Measurements from ENCODE around the gene NSRP1.
A peak's percentile ranks its signal among the peaks of the same experiment; 100 is the strongest.
"Not testable (repeated sequence)": the region's sequence is repeated elsewhere in the genome, so short reads cannot be mapped to it uniquely, and the experiment has no call there.

The NSRP1 gene

GRCh38 chr17:30116661-30117551 lies at the start of gene NSRP1:
TSS of gene NSRP1 (plus strand) at chr17:30116816. CDS start at chr17:30116844, 28 bp downstream.
- no peaks in the 10 kb centered on the region for H3K27me3 Mint-ChIP-seq (ENCODE audit: low read depth)
- H3K9me3 Mint-ChIP-seq: no peaks in the 10 kb centered on the region
- peak within 1 kb of the TSS; percentile 99 for H3K4me3 Mint-ChIP-seq
- H3K27ac Mint-ChIP-seq: peak within 1 kb of the TSS; percentile 99
- H3K36me3 Mint-ChIP-seq (ENCODE audit: low read depth): peaks cover 24% of the 10 kb centered on the region
- H3K4me1 Mint-ChIP-seq (ENCODE audit: low read depth): peaks cover 48% of the 10 kb centered on the region

GRCh38 chr17:30068465-30068864 lies 48.2 kb upstream of the NSRP1 start:
- Mint-ChIP-seq H3K27ac (no peak overlapping the region), H3K9me3 (peaks cover 20% of the 10 kb centered on the region), H3K4me3 (no peak overlapping the region), H3K36me3 (ENCODE audit: low read depth) (peaks cover 1% of the 10 kb centered on the region), H3K27me3 (ENCODE audit: low read depth) (peaks cover 27% of the 10 kb centered on the region), H3K4me1 (ENCODE audit: low read depth) (no peaks in the 10 kb centered on the region)

GRCh38 chr17:30074254-30074653 lies 42.4 kb upstream of the NSRP1 start:
- no peaks in the 10 kb centered on the region for H3K4me1 Mint-ChIP-seq (ENCODE audit: low read depth)
- no peaks in the 10 kb centered on the region for H3K36me3 Mint-ChIP-seq (ENCODE audit: low read depth)
- no peaks in the 10 kb centered on the region for H3K9me3 Mint-ChIP-seq
- no peak overlapping the region for H3K4me3 Mint-ChIP-seq
- H3K27ac Mint-ChIP-seq: no peak overlapping the region
- H3K27me3 Mint-ChIP-seq (ENCODE audit: low read depth): peaks cover 51% of the 10 kb centered on the region

GRCh38 chr17:30074730-30075129 lies 41.9 kb upstream of the NSRP1 start:
- Mint-ChIP-seq H3K27ac (no peak overlapping the region), H3K27me3 (ENCODE audit: low read depth) (peaks cover 51% of the 10 kb centered on the region)

GRCh38 chr17:30082773-30083172 lies 33.8 kb upstream of the NSRP1 start:
- Mint-ChIP-seq H3K36me3 (ENCODE audit: low read depth) (no peaks in the 10 kb centered on the region), H3K9me3 (no peaks in the 10 kb centered on the region), H3K4me1 (ENCODE audit: low read depth) (no peaks in the 10 kb centered on the region), H3K4me3 (no peak overlapping the region), H3K27ac (no peak overlapping the region), H3K27me3 (ENCODE audit: low read depth) (peaks cover 25% of the 10 kb centered on the region)

More at GRCh38 chr17:30074730-30075129, 41.9 kb upstream of the NSRP1 start:
- no peaks in the 10 kb centered on the region for H3K4me1 Mint-ChIP-seq (ENCODE audit: low read depth)
- H3K9me3 Mint-ChIP-seq: no peaks in the 10 kb centered on the region
- H3K36me3 Mint-ChIP-seq (ENCODE audit: low read depth): no peaks in the 10 kb centered on the region
- H3K4me3 Mint-ChIP-seq: no peak overlapping the region

GRCh38 chr17:30084788-30085187 lies 31.8 kb upstream of the NSRP1 start:
- Mint-ChIP-seq H3K36me3 (ENCODE audit: low read depth) (no peaks in the 10 kb centered on the region), H3K4me1 (ENCODE audit: low read depth) (no peaks in the 10 kb centered on the region), H3K27me3 (ENCODE audit: low read depth) (peaks cover 18% of the 10 kb centered on the region), H3K27ac (no peak overlapping the region), H3K4me3 (no peak overlapping the region), H3K9me3 (no peaks in the 10 kb centered on the region)

GRCh38 chr17:30086896-30087295 lies 29.7 kb upstream of the NSRP1 start:
- H3K9me3 Mint-ChIP-seq: no peaks in the 10 kb centered on the region
- no peaks in the 10 kb centered on the region for H3K36me3 Mint-ChIP-seq (ENCODE audit: low read depth)
- no peak overlapping the region for H3K4me3 Mint-ChIP-seq
- no peaks in the 10 kb centered on the region for H3K4me1 Mint-ChIP-seq (ENCODE audit: low read depth)
- peaks cover 26% of the 10 kb centered on the region for H3K27me3 Mint-ChIP-seq (ENCODE audit: low read depth)
- H3K27ac Mint-ChIP-seq: no peak overlapping the region

- H3K27me3 Mint-ChIP-seq (ENCODE audit: low read depth): peaks cover 26% of the 10 kb centered on the region
- not testable (repeated sequence) for H3K27ac Mint-ChIP-seq; H3K36me3 Mint-ChIP-seq (ENCODE audit: low read depth); H3K9me3 Mint-ChIP-seq; H3K4me1 Mint-ChIP-seq (ENCODE audit: low read depth); H3K4me3 Mint-ChIP-seq
Observed at GRCh38 chr17:30087431-30087830, 29.2 kb upstream of the NSRP1 start.

- Mint-ChIP-seq H3K27me3 (ENCODE audit: low read depth) (peaks cover 35% of the 10 kb centered on the region), H3K4me1 (ENCODE audit: low read depth) (peaks cover 8% of the 10 kb centered on the region), H3K27ac (no peak overlapping the region), H3K36me3 (ENCODE audit: low read depth) (no peaks in the 10 kb centered on the region), H3K4me3 (no peak overlapping the region), H3K9me3 (no peaks in the 10 kb centered on the region)
Observed at GRCh38 chr17:30091121-30091670, 25.4 kb upstream of the NSRP1 start.

GRCh38 chr17:30091771-30092170 lies 24.8 kb upstream of the NSRP1 start:
- Mint-ChIP-seq H3K27ac (no peak overlapping the region), H3K4me3 (no peak overlapping the region), H3K4me1 (ENCODE audit: low read depth) (peaks cover 8% of the 10 kb centered on the region), H3K9me3 (no peaks in the 10 kb centered on the region), H3K36me3 (ENCODE audit: low read depth) (no peaks in the 10 kb centered on the region), H3K27me3 (ENCODE audit: low read depth) (peaks cover 35% of the 10 kb centered on the region)

- Mint-ChIP-seq H3K9me3 (no peaks in the 10 kb centered on the region), H3K4me3 (no peak overlapping the region), H3K27ac (no peak overlapping the region), H3K4me1 (ENCODE audit: low read depth) (peaks cover 8% of the 10 kb centered on the region), H3K27me3 (ENCODE audit: low read depth) (peaks cover 42% of the 10 kb centered on the region), H3K36me3 (ENCODE audit: low read depth) (no peaks in the 10 kb centered on the region)
Observed at GRCh38 chr17:30092886-30093285, 23.7 kb upstream of the NSRP1 start.

- H3K27me3 Mint-ChIP-seq (ENCODE audit: low read depth): peaks cover 44% of the 10 kb centered on the region
- peaks cover 8% of the 10 kb centered on the region for H3K4me1 Mint-ChIP-seq (ENCODE audit: low read depth)
- no peak overlapping the region for H3K27ac Mint-ChIP-seq
- no peaks in the 10 kb centered on the region for H3K36me3 Mint-ChIP-seq (ENCODE audit: low read depth)
- no peak overlapping the region for H3K4me3 Mint-ChIP-seq
- no peaks in the 10 kb centered on the region for H3K9me3 Mint-ChIP-seq
Observed at GRCh38 chr17:30093463-30094147, 23.0 kb upstream of the NSRP1 start.

GRCh38 chr17:30095507-30096244 lies 20.9 kb upstream of the NSRP1 start:
- Mint-ChIP-seq H3K4me1 (ENCODE audit: low read depth) (peaks cover 8% of the 10 kb centered on the region), H3K4me3 (no peak overlapping the region), H3K36me3 (ENCODE audit: low read depth) (no peaks in the 10 kb centered on the region), H3K27ac (no peak overlapping the region), H3K9me3 (no peaks in the 10 kb centered on the region), H3K27me3 (ENCODE audit: low read depth) (peaks cover 38% of the 10 kb centered on the region)

- no peaks in the 10 kb centered on the region for H3K36me3 Mint-ChIP-seq (ENCODE audit: low read depth)
- peaks cover 6% of the 10 kb centered on the region for H3K4me1 Mint-ChIP-seq (ENCODE audit: low read depth)
- no peak overlapping the region for H3K4me3 Mint-ChIP-seq
- no peak overlapping the region for H3K27ac Mint-ChIP-seq
- H3K9me3 Mint-ChIP-seq: no peaks in the 10 kb centered on the region
- H3K27me3 Mint-ChIP-seq (ENCODE audit: low read depth): peaks cover 26% of the 10 kb centered on the region
Observed at GRCh38 chr17:30101686-30102390, 14.8 kb upstream of the NSRP1 start.

All from T-helper 1 cell treated with Interleukin-12 subunit alpha and Interleukin-12 subunit beta and Interleukin-4 antibody, amounts not matched to agents 30 μg/mL and 1 μg/mL, for 36 hours (primary cell).